HG02571 (cell line): ENCODE data around the gene CUBN.
A peak's percentile ranks its signal among the peaks of the same experiment; 100 is the strongest.
"Not testable (repeated sequence)": the region's sequence is repeated elsewhere in the genome, so short reads cannot be mapped to it uniquely, and the experiment has no call there.

Source experiments
- ATAC-seq: cut with Tn5 transposase; IDR thresholded peaks from one replicate; pipeline ENCODE4 v1.9.1; 2021; ENCODE audit warnings: mild to moderate bottlenecking, moderate library complexity; ENCODE audit not compliant: unreplicated experiment

The CUBN gene

DNA sequence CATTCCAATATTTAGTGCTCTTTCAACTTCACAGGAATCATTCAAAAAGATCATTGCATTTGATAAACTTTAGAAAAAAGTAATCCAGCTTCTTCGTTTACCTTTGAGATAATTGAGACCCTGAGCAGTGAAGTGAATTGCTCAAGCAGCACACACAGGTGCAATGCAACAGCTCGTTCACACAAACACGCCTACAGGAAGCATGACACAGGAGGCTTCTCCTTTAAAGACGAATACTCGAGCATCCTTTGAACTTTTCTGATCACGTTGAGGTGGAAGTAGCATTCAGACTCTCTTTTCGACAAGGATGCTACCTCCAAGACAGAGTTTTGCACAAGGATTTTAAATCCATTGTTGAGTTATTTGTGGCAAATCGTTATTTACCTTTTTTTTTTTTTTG, 294.4 kb downstream of the CUBN start:
- no peak for ATAC-seq

GRCh38 chr10:16832351-16833080, 297.1 kb downstream of the CUBN start:
- no peak for ATAC-seq

DNA sequence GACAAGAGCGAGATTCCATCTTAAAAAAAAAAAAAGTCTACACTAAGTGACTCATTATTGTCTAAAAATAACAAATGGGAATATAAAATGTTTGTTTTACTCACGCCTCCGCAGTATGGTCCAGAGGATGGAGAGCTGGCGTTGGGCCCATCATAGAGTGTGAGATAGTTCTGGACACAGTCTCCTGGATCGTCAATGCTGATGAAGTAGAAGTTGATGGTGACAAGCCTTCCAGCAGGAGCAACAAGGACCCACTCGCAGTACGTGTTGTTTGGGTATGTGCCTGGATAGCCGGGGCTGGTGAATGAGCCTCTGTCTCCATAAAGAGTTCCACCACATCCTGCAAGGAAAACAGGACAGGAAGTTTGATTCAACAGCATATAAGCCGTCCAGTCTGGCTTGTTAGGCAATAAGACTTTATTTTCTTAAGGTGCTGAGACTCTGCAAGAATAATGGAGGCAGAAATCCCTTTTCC, 300.9 kb downstream of the CUBN start:
- no peak for ATAC-seq

DNA sequence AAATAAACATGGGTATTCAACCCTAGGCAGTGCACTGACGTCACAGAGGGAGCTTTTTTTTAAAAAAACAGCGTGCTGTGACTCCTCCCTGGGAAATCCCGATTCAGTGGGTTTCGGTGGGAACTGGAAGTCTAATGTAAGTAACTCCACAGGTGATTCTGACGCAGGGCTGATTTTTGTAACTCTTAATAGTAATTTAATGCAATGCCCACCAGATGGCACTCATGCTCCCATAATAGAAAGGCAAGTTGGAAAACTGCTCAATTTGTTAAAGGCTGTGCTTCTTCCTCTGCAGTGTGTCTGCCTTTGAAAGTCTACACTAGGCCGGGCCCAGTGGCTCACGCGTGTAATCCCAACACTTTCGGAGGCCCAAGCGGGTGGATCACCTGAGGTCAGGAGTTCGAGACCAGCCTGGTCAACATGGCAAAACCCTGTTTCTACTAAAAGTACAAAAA, 301.5 kb downstream of the CUBN start:
- peak; percentile 70 for ATAC-seq

- ATAC-seq, result not testable (repeated sequence)
Measured at GRCh38 chr10:16827474-16827873, 302.1 kb downstream of the CUBN start.

DNA sequence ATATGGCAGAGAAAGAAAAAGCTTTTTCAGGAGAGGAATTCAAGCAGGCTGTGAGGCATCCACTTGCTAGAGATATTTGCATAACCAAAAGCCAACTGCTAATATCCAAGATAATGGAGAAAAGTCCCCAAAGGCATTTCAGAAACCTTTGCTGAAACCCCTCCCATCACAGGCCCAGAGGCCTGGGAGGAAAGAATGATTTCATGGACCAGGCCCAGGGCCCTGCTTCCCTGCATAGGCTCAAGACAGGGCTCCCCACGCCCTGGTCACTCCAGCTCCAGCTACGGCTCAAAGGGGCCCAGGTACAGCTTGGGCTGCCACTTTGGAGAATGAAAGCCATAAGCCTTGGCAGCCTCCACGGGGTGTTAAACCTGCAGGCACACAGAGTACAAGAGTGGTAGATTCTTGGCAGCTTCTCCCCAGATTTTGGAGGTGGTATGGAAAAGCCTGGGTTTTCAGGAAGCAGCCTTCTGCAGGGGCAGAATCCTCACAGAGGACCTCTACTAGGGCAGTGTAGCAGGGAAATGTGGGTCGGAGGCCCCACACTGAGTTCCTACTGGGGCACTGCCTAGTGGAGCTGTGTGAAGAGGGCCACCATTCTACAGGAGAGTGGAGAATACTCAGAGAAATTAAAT, 306.8 kb downstream of the CUBN start:
- ATAC-seq, result no peak

DNA sequence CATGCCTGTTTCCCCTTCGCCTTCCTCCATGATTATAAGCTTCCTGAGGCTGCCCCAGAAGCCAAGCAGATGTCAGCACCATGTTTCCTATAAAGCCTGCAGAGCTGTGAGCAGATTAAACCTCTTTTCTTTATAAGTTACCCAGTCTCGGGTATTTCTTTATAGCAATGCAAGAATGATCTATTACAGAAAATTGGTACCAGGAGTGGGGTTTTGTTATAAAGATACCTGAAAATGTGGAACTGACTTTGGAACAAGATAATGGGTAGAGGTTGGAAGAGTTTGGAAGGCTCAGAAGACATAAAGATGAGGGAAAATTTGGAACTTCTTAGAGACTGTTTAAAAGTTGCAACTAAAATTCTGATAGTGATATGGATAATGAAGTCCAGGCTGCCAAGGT, 307.6 kb downstream of the CUBN start:
- ATAC-seq, result no peak

DNA sequence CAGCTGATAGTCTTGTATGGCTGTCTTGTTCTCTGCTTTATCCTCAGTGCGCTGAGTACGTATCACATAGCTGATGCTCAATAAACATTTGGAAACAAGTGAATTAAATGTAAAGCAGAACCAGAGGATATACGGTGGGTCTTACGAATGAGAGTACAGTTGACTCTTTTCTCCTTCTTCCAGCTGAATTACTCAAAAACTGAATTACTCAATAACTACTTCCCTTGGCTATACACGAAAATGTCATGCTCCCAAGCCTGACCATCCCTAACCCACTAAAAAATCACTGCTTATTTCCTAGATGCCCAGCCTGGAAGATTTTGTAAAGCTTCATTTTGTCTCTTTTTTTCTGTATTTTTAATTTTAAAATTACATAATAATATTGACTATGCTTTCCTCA, 309.2 kb downstream of the CUBN start:
- no peak for ATAC-seq

DNA sequence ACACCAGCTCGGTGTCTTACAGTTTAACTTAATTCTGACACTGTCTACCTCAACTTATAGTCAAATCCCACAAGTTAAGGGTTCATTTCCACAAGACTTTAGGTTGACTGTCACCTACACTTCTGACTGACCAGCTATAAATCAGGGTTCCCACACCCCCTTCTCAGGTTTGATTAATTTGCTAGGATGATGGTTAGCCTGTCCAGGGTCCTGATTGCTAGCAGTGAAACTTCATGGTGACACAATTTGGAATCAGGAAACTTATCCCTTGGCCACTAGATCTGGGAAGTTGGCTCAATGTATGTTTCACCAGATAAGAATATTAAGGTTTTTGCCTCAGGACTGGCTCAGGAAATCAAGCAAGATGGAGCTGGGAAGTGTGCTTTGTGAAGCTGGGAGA, 309.6 kb downstream of the CUBN start:
- ATAC-seq, result no peak

- no peak for ATAC-seq
Measured at GRCh38 chr10:16819436-16819835, 310.2 kb downstream of the CUBN start.

- ATAC-seq, result no peak
Measured at GRCh38 chr10:16819026-16819425, 310.6 kb downstream of the CUBN start.

- ATAC-seq, result peak; percentile 99
Measured at GRCh38 chr10:16817125-16818019, 312.2 kb downstream of the CUBN start, which contains the start of gene RSU1. Gene RSU1, minus strand, starts transcription at chr10:16817424. Its CDS starts 343 bp downstream, at chr10:16817081.

DNA sequence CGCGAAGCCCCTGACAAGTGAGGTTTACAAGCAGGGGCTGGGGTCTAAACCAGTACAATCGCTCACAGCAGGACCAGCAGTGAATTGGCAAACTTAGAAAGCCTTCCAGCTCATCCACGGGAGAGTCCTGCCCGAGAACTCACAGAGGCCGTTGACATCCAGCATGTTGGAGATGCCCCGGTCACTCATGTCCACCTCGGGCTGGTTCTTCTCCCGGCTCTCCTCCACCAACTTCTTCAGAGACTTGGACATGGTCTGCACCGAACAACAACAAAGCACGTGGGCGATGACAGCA, 312.8 kb downstream of the CUBN start:
- no peak for ATAC-seq

DNA sequence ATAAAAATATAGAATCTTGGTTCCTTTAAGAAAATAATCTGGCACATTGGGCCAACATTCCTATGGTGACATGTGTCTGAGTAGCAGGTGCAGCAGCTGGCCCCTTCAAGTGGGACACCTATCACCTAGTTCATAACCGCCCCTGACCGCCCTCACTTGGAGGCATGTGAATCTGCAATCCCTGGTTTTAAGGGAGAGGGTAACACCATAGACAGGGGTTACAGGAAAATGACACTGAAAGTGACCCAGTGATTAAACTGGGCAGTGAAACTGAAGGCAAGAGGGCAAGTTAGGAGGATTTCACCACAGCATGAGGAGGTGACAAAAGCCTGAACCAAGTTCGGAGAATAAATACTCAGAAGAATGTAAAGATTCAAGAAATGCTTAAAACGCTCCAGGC, 313.4 kb downstream of the CUBN start:
- ATAC-seq, result no peak

DNA sequence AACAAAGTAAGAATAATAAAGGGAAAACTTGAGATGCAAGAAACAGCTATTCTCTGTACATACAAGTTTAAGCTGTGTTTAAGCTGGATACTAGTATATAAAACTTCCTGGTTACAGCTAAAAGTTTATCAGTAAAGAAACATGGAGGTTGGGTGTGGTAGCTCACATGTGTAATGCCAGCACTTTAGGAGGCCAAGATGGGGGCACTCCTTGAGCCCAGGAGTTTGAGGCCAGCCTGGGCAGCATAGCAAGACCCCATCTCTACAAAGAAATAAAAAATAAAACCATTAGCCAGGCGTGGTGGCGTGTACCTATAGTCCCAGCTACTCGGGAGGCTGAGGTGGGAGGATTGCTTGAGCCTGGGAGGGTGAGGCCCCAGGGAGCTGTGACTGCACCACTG, 315.6 kb downstream of the CUBN start:
- no peak for ATAC-seq

DNA sequence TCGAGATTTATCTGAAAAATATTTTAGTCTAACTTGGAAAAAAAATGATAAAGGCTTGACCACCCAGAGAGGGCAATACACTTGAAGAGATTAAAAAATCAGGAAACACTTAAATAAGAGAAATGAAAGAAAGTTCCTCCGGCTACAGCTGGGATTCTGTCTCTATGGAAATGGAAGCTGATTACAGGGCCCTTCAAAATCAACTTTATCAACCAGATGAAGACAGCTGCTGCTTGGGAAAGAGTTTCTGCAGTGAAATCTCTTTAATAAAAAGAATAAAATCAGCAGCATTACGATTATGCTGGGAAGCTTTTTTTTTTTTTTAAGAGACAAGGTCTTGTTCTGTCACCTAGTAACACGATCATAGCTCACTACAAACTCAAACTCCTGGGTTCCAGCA, 316.9 kb downstream of the CUBN start:
- no peak for ATAC-seq

GRCh38 chr10:16811765-16812164, 317.8 kb downstream of the CUBN start:
- ATAC-seq, result no peak

GRCh38 chr10:16811292-16811691, 318.3 kb downstream of the CUBN start:
- ATAC-seq, result no peak

DNA sequence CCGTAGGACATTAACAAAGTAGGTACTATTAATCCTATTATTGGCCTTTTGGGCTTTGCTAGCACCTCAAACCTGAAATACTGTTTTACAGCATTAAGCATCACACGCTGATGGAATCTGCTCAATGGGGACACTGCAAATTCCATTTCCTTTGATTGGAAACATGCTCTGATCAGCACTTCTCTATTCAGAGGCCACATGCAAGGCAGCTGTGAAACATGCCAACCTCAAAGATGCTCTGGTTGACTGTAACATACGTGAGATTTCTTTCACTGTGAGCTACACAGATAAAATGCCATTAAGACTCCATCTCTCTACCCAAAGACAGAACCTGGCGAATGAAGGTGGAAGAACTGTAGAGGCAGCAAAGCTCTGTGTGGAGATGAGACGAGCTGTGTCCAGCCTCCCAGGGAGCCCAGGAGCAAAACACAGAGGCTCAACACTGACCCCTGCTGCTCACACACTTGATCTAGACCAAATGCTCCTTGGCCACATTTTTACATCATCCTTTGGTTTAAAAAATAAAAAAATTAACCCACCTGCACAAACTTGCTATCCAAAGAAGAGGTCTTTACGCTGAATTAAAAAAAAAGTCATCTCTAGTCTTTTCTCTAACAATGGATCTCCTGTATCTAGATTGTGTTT, 320.4 kb downstream of the CUBN start:
- ATAC-seq, result peak; percentile 89

- no peak for ATAC-seq
Measured at GRCh38 chr10:16804123-16804522, 325.5 kb downstream of the CUBN start.

GRCh38 chr10:16803464-16803863, 326.1 kb downstream of the CUBN start:
- no peak for ATAC-seq
